ENCODE measurements around the gene TPCN2.

Gene TPCN2

GRCh38 chr11:69104212-69104855, 55.6 kb downstream of the TPCN2 start:
- TF ChIP-seq SIN3A (IDR thresholded peaks at IDR 0.05; ENCODE audit: borderline replicate concordance, insufficient read depth, low read length) (no peak), POLR2AphosphoS5 (IDR thresholded peaks at IDR 0.05; ENCODE audit: low read depth, low read length) (no peak), TAF1 (IDR thresholded peaks at IDR 0.05; ENCODE audit: borderline replicate concordance, insufficient read depth, low read length) (no peak), FOXP2 (optimal IDR thresholded peaks at IDR 0.05; ENCODE audit: borderline replicate concordance, extremely low read depth, extremely low read length, insufficient read depth) (no peak), REST (IDR thresholded peaks at IDR 0.05; ENCODE audit: insufficient read depth in 1 of 2, low read depth in 2 of 2, low read length in 2 of 2) (no peak)

GRCh38 chr11:69104856-69105395, 56.2 kb downstream of the TPCN2 start:
- TF ChIP-seq REST (IDR thresholded peaks at IDR 0.05; ENCODE audit: insufficient read depth in 1 of 2, low read depth in 2 of 2, low read length in 2 of 2) (no peak), FOXP2 (optimal IDR thresholded peaks at IDR 0.05; ENCODE audit: borderline replicate concordance, extremely low read depth, extremely low read length, insufficient read depth) (no peak), TAF1 (IDR thresholded peaks at IDR 0.05; ENCODE audit: borderline replicate concordance, insufficient read depth, low read length) (no peak), SIN3A (IDR thresholded peaks at IDR 0.05; ENCODE audit: borderline replicate concordance, insufficient read depth, low read length) (no peak), POLR2AphosphoS5 (IDR thresholded peaks at IDR 0.05; ENCODE audit: low read depth, low read length) (no peak)

- TF ChIP-seq SIN3A (IDR thresholded peaks at IDR 0.05; ENCODE audit: borderline replicate concordance, insufficient read depth, low read length) (no peak), TAF1 (IDR thresholded peaks at IDR 0.05; ENCODE audit: borderline replicate concordance, insufficient read depth, low read length) (no peak)
Observed at GRCh38 chr11:69105461-69106030, 56.8 kb downstream of the TPCN2 start.

- no peak for TF ChIP-seq REST (IDR thresholded peaks at IDR 0.05; ENCODE audit: insufficient read depth in 1 of 2, low read depth in 2 of 2, low read length in 2 of 2)
- no peak for TF ChIP-seq SIN3A (IDR thresholded peaks at IDR 0.05; ENCODE audit: borderline replicate concordance, insufficient read depth, low read length)
- no peak for TF ChIP-seq TAF1 (IDR thresholded peaks at IDR 0.05; ENCODE audit: borderline replicate concordance, insufficient read depth, low read length)
- no peak for TF ChIP-seq POLR2AphosphoS5 (IDR thresholded peaks at IDR 0.05; ENCODE audit: low read depth, low read length)
- no peak for TF ChIP-seq FOXP2 (optimal IDR thresholded peaks at IDR 0.05; ENCODE audit: borderline replicate concordance, extremely low read depth, extremely low read length, insufficient read depth)
Observed at GRCh38 chr11:69106031-69106811, 57.5 kb downstream of the TPCN2 start.

- no peak for TF ChIP-seq SIN3A (IDR thresholded peaks at IDR 0.05; ENCODE audit: borderline replicate concordance, insufficient read depth, low read length)
- no peak for TF ChIP-seq FOXP2 (optimal IDR thresholded peaks at IDR 0.05; ENCODE audit: borderline replicate concordance, extremely low read depth, extremely low read length, insufficient read depth)
- no peak for TF ChIP-seq POLR2AphosphoS5 (IDR thresholded peaks at IDR 0.05; ENCODE audit: low read depth, low read length)
- TF ChIP-seq TAF1 (IDR thresholded peaks at IDR 0.05; ENCODE audit: borderline replicate concordance, insufficient read depth, low read length) = no peak
- TF ChIP-seq REST (IDR thresholded peaks at IDR 0.05; ENCODE audit: insufficient read depth in 1 of 2, low read depth in 2 of 2, low read length in 2 of 2) = no peak
Observed at GRCh38 chr11:69107413-69107812, 58.7 kb downstream of the TPCN2 start.

All from PFSK-1 (cell line).